ENCODE measurements around the gene KIAA1671. TPM values are rescaled to one million over a fixed set of nuclear protein-coding genes. Genes with fewer than 3 reads are reported as not detected.

KIAA1671 gene
- polyA plus RNA-seq, 3 donors = 4.4 to 5.5 (median 4.8) TPM

- H3K27ac ChIP-seq (ENCODE audit: low read depth, low read length) = no peak overlapping the region
- 92 to 95% (median 95%) methylated on average over 9 of the region's 9 CpGs for WGBS, 3 donors
Observed at GRCh38 chr22:25091458-25091857, 138.9 kb downstream of the KIAA1671 start.

DNA sequence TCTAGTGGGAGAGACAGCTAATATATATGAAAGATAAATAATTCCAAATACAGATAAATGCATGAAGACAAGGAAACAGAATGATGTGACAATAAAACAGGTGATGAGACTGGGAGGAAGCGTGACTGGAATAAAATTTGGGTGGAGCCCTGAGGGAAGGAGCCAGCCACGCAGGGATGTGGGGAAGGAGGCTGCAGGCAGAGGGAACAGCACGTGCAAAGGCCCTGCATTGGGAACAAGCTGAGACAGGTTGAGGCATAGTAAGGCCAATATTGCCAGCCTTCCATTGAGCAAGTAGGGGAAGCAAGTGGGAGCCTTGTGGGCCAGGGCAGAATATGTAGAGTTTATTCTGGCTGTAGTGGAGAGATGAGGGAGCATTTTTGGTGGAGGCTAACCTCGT lies 139.6 kb downstream of the KIAA1671 start:
- no peak overlapping the region for H3K27ac ChIP-seq (ENCODE audit: low read depth, low read length)

GRCh38 chr22:25094579-25094978 lies 142.1 kb downstream of the KIAA1671 start:
- 61 to 80% (median 62%) methylated on average over 6 of the region's 6 CpGs for WGBS, 3 donors
- H3K27ac ChIP-seq (ENCODE audit: low read depth, low read length) = no peak overlapping the region

More for the DNA sequence above, 139.6 kb downstream of the KIAA1671 start:
- WGBS, 3 donors = 86 to 94% (median 86%) methylated on average over 4 of the region's 4 CpGs

GRCh38 chr22:25095869-25096268 lies 143.4 kb downstream of the KIAA1671 start:
- WGBS, 3 donors = 91 to 93% (median 91%) methylated on average over 7 of the region's 7 CpGs
- H3K27ac ChIP-seq (ENCODE audit: low read depth, low read length) = no peak overlapping the region

GRCh38 chr22:25096638-25097405 lies 144.3 kb downstream of the KIAA1671 start:
- H3K27ac ChIP-seq (ENCODE audit: low read depth, low read length) = no peak overlapping the region
- WGBS, 3 donors = 80 to 86% (median 85%) methylated on average over 17 of the region's 17 CpGs

DNA sequence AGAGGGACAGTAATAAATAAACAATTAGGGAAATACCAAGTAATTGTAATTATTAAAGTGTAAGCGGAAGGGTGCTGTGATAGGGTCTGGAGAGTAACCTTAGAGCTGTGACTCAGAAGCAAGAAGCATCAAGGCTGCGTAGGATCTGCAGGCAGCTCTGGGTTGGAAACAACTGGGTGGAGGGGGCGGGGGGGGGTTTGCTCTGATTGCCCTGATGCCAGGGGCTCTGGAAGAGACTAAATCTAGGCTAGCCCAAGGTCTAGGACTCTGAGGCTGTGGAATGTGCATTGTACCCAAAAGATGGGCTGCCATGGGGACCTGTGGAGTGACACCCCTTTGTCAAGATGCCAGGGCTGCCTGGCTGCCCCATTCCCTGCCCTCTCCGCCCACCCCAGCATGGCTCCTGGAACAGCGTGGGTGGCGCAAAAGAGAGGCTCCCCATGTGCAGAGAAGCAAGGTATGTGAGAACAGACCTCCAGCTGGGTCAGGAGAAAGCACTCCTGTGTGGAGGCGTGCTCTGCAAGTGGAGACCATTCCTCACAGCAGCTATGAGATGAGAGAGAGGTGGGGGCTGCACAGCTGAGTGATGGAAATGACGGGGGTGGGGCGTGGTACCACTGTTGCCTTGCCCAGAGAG lies 146.0 kb downstream of the KIAA1671 start:
- 91 to 94% (median 92%) methylated on average over 9 of the region's 9 CpGs for WGBS, 3 donors
- no peak overlapping the region for H3K27ac ChIP-seq (ENCODE audit: low read depth, low read length)

DNA sequence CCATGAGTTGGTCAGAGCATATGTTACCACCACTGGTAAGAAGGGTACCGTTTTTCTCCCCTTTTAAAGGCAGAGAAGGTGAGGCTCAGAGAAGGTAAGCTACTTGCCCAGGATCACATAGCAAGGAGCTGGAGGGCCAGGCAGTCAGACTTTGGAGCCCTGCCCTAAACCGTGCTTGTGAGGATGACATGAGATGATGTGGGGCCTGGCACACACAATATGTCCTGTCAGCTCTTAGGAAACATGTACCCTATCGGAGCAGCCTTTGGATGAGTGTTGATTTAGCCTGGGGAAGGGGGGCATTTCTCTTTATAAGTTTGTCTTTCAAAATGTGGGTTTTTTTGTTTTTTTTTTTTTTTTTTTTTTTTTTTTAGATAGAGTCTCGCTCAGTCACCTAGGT lies 146.7 kb downstream of the KIAA1671 start:
- 83 to 92% (median 87%) methylated on average over 4 of the region's 4 CpGs for WGBS, 3 donors
- no peak overlapping the region for H3K27ac ChIP-seq (ENCODE audit: low read depth, low read length)

- H3K27ac ChIP-seq (ENCODE audit: low read depth, low read length) = no peak overlapping the region
- 92 to 97% (median 94%) methylated on average over 4 of the region's 4 CpGs for WGBS, 3 donors
Observed at GRCh38 chr22:25100402-25100801, 147.9 kb downstream of the KIAA1671 start.

DNA sequence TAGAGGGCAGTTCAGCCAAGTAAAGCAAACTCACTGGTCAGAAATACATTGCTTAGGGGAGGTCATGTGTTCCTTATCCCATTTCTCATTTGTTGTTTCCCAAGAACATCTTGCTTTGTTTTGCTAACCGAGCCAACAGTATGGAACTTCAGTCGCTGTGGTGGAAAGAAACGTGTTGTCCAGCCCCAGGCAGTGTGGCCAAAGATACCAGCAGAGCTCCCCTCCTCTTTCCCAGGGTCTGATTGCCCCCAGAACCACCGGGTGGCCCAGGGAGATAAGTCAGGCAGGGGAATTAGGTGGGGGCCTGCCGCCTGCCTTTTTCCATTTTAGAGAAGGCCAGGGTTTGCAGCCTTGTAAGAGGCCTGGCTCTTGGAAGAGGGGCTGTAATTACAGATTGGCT lies 148.4 kb downstream of the KIAA1671 start:
- 62 to 69% (median 64%) methylated on average over 5 of the region's 5 CpGs for WGBS, 3 donors
- H3K27ac ChIP-seq (ENCODE audit: low read depth, low read length) = no peak overlapping the region

DNA sequence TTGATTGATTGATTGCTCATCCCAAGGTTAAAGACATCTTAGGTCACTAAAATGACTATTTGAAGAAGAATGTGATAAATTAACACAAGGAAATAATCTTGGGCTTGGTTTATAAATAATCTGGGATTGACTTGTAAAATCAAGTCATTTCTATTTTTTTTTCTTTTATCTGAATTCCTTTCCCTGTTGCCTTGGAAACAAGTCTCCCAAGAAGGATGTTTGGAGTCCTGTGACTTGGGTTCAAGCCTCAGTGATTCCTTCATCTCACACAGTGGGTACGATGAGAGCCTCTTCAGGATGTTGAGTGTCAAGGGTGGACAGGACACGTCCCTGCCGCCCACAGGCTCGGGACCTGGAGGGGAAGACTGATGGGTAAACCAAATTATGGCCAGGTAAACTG lies 149.0 kb downstream of the KIAA1671 start:
- 86 to 95% (median 88%) methylated on average over 4 of the region's 4 CpGs for WGBS, 3 donors
- no peak overlapping the region for H3K27ac ChIP-seq (ENCODE audit: low read depth, low read length)

DNA sequence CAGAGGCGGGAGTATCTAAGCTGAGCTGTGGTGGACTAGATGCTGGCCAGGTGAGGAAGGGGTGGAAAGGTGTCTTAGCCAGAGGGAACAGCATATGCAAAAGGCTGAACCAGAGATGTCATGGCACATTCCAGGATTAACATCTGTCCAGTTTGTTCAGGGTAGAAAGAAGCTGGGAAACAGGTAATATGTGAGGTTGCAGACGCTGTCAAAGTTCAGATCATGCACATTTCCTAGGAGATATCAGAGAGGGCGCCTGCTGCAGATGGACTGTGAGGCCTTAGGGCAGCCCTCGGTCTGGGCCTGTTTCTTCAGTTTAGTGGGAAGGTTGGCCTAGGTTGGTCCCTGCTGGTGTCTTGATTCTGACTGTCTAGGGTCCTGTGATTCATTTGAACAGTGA lies 149.5 kb downstream of the KIAA1671 start:
- WGBS, 3 donors = 92 to 94% (median 94%) methylated on average over 4 of the region's 4 CpGs
- H3K27ac ChIP-seq (ENCODE audit: low read depth, low read length) = no peak overlapping the region

GRCh38 chr22:25102722-25103121 lies 150.2 kb downstream of the KIAA1671 start:
- 84 to 88% (median 85%) methylated on average over 10 of the region's 10 CpGs for WGBS, 3 donors
- H3K27ac ChIP-seq (ENCODE audit: low read depth, low read length) = no peak overlapping the region

DNA sequence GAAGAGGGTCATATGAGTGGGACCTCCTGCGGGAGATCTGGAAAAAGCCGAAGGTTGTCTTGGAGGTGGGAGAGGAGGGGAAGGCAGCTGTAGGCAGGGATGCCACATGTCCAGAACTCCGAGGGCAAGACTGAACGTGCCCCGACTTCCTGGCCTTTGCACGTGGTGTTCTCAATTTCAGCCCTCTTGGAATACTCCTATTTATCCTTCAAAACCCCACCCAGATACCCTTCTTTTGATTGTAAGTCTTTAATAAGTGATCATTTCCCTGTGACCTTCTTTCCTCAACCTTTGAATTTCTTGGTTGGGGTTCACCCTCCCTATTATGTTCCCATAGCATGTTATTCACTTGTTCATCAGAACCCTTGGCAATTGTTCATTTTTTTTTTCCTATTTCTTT lies 151.9 kb downstream of the KIAA1671 start:
- no peak overlapping the region for H3K27ac ChIP-seq (ENCODE audit: low read depth, low read length)
- WGBS, 3 donors = 79 to 87% (median 79%) methylated on average over 6 of the region's 6 CpGs

GRCh38 chr22:25105817-25106650 lies 153.5 kb downstream of the KIAA1671 start:
- no peak overlapping the region for H3K27ac ChIP-seq (ENCODE audit: low read depth, low read length)
- WGBS, 3 donors = 79 to 88% (median 84%) methylated on average over 7 of the region's 7 CpGs

DNA sequence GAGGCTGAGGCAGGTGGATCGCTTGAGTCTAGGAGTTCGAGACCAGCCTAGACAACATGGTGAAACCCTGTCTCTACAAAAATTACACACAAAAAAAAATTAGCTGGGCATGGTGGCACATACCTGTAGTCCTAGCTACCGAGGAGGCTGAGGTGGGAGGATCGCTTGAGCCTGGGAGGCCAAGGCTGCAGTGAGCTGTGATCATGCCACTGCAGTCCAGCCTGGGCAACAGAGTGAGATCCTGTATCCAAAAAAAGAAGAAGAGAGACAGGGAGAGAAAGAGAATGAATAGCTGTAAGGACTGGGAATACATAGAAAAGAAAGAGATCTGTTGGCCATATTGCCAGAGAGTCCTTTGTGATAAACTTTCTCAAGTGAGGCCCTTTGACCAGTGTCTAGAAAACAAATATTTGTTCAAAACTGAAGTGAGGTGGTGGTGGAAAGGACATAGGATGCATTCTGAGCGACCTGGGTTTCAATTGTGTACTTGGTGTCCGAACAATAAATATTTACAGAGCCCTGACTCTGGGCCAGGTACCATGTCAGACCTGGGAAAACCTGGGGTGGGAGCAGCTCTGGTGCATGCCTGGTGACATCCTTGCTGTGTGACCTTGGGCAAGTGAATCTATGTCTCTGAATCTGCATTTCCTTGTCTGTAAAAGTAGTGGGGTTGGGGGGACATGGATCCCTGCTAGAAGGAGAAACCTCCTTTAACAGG lies 157.5 kb downstream of the KIAA1671 start:
- WGBS, 3 donors = 71 to 96% (median 92%) methylated on average over 6 of the region's 6 CpGs
- no peak overlapping the region for H3K27ac ChIP-seq (ENCODE audit: low read depth, low read length)

GRCh38 chr22:25110596-25110845 lies 158.0 kb downstream of the KIAA1671 start:
- 26 to 41% (median 40%) methylated on average over 4 of the region's 4 CpGs for WGBS, 3 donors
- no peak overlapping the region for H3K27ac ChIP-seq (ENCODE audit: low read depth, low read length)

DNA sequence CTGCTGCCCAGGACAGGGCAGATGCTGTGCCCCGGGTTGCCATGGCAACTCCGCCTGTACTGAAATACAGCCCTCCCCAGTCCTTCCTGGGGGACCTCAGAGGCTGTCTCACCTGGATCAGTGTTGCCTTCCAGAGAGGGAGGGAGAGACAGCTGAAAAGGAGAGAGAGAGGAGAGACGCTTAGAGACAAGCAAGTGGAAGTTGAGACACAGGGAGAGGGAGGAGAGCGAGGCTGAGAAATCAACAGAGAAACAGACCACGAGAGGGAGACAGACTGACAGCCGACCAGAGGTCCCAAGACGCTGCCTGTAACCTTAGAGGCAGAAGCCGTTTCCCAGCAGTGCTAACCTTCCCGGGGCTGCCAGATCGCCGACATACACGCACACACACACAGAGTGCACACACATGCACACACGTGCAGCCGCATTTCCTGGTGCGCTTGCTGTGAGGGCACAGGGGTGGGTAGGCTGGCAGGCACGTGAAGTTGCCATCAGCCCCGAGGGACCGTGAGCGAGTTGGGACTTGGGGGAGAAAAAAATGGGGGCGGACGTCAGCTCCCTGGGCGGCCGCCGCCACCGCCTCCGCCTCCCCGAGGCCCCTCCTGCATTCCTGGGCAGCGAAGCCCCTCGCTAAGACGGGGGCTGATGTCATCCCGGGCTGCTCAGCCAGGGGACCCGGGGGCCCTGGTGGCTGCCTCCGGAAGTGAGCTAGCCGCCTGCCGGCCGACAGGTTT lies 158.5 kb downstream of the KIAA1671 start:
- WGBS, 3 donors = 0 to 1% (median 1%) methylated on average over 32 to 36 of the region's 36 CpGs
- H3K27ac ChIP-seq (ENCODE audit: low read depth, low read length) = no peak overlapping the region
